Hematopoietic multipotent progenitor cell treated with erythropoietin and hydrocortisone succinate and interleukin-3 and kit ligand, for 8 days (in vitro differentiated cells): ENCODE measurements around the gene GDF10.

Experiments
- DNase-seq: peaks from one replicate; pipeline ENCODE4 v3.0.0-alpha.2; 2015

GDF10 gene, protein sequence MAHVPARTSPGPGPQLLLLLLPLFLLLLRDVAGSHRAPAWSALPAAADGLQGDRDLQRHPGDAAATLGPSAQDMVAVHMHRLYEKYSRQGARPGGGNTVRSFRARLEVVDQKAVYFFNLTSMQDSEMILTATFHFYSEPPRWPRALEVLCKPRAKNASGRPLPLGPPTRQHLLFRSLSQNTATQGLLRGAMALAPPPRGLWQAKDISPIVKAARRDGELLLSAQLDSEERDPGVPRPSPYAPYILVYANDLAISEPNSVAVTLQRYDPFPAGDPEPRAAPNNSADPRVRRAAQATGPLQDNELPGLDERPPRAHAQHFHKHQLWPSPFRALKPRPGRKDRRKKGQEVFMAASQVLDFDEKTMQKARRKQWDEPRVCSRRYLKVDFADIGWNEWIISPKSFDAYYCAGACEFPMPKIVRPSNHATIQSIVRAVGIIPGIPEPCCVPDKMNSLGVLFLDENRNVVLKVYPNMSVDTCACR

DNA sequence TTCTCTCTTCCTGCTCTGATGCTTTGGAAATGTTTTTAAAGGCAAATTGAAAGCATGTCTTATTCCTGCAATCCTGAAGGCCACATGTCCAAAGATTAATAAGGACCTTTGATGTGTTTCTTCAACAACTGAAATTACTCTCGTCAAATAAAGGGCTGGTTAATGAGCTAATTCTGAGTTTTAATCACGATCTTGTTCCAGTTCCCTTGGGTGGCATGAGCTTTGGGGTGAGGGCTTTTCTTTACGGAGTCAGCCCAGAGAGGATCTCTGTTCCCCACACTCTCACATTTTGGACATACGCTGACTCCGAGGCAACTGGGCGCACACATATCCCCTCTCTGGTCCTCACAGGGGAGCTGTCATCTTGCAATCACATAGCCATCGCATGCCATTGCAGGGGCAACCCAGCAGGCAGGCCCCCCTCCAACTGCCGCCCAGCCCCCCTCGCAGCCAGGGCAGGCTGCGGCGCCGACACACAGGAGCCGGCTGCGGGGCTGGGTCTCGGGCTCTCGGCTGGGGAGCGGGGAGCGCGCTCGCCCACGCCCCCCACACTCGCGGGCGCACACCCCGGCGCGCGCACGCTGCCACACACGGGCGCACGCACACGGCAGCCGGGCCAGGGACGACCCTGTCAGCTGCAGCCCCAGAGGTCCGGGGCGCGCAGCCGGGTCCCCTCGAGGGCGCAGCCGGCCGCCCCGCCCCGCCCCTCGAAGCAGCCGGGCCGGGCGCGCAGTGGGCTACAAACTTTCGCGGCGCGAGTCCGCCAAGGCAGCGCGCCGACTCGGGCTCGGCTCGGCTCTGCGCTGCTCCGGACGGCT, at the start of gene GDF10:
Gene GDF10 (plus strand): TSS at position 587 of the 818 bp plus-strand sequence. CDS start 455 bp downstream, outside the sequence.
- no peak for DNase-seq

DNA sequence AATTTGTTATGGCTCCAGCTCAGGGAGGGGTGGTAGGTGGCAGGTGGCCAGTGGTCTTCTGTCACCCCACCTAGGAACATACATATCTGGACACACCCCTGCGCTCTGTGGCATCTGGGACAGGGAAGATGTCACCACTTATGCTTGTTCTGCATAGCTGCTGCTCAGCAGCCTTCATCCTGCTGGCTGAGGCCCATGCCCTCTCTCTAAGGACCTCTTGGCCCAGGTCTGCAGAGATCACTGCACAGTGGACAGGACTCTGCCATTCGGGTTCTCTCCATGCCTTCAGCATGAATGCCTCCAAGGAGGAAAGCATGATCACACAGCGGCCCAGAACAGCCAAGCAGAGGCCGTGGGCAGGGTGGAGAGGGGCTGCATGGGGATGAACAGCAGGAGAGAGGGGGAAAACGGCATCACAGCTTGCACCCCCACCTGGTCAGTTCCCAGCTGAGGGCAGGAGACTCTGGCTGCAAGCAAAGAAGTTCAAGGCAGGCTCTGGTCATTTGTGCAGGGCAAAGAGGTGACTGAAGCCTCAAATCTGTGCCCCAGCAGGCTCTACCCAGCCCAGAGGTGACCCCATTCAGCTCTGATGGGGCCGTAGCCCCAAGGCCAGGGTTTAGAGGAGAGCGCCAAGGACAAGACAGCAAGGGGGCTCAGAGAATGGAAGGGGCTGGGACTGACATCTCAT, 47.8 kb upstream of the GDF10 start:
- DNase-seq: no peak

DNA sequence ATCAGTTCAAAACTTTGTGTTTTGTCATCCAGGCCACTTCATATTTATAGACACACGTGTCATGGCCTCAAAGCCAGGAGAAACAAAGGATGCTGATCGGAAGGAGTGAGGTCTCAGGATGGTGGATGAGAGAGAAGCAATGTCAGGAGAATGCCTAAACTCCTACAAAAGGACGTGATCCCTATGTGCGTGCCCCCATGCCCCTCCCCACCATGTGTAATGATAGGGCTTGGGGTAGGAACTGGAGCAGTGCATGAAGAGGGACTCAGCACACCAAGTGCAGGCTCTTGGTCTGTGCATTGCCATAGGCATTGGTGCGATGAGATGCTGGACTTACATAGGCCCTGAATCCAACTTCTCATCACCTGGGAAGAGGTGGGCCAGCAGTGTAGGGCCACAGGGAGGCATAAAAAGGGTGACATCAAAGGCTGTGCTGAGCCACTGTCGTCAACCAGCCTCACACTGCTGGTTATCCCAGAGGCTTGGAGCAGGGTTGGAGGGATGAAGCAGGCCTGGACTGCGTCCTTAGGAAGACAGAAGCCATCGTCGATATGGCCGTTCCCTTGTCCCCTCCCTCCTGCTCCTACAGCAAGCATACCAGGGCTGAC, 46.9 kb upstream of the GDF10 start:
- DNase-seq: no peak

DNA sequence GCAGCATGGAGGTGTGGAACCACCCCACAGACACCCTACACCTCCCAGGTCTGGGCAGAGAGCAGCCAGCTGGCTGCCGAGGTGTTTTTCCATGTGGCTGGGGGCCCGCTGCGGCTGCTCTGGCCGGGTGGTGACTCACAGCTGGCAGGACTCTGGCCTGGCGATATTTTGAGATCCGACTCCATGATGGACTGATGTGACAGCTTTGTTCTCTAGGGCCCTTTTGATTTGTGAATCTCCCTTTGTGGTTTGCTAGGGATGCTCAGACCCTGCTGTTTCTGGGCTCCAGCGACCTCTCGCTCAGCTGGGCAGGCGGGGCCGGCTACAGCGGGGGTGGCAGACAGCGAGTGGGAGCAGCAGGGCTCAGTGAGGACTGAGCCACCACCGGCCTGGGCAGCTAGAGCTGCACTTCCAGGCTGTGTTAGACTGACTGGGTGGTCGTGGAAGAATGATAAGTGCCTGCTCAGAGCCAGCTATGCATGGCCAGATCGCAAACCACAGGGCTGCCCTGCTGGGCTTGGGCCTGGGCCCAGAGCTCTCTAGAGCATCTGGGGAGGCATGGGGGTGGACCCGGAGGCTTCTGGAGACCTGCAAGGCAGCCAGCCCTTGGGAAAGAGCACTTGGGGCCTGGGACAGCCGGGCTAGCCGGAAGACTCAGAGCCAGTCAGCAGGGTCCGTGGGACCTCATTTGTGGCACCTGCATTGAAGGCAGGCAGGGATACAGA, 46.2 kb upstream of the GDF10 start:
- DNase-seq: no peak

DNA sequence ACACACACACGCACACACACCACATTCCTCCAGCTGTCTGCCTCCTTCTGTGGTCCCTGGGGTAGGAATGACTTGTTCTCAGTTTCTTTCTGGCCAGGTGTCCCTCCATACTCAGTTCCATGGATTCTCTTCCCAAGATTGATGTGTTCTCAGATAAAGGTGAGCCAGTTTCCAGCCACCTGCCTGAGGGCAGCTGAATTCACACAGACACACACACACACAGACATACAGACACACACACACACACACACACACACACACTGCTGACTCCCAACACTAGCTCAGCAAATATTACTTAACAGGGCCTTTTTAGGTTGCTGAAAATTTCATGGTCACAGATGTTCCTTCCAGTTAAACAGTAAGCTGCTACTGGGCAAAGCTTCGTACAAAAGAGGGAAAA, 45.4 kb upstream of the GDF10 start:
- no peak for DNase-seq

- DNase-seq: no peak
These were observed 44.8 kb upstream of the GDF10 start for GRCh38 chr10:47255033-47255813.

GRCh38 chr10:47255866-47256265, 44.1 kb upstream of the GDF10 start:
- no peak for DNase-seq

DNA sequence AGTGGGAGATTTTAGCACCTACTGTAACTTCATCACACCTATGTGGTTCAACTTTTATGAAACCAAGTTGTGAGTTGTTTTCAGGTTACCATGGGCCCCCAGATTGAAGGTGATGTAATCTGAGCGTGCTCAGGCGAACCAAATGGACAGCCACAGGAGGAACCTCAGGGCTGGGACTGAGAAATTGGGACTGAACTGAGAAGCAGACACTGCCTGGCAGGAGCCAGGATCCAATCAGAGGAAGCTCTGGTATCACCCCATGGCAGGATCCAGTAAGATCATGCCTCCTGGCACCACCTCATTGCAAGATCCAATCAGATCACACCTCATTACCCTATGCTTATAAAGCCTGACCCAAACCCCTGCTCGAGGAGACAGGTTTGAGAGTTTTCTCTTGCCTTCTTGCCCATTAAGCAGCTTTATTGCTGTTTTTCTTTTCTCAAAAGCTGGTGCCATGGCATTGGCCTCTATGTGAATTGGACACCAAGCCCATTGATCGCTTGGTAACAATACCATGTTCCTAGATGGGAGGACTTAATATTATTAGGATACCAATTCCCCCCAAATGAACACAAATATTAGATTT, 43.2 kb upstream of the GDF10 start:
- DNase-seq: no peak

DNA sequence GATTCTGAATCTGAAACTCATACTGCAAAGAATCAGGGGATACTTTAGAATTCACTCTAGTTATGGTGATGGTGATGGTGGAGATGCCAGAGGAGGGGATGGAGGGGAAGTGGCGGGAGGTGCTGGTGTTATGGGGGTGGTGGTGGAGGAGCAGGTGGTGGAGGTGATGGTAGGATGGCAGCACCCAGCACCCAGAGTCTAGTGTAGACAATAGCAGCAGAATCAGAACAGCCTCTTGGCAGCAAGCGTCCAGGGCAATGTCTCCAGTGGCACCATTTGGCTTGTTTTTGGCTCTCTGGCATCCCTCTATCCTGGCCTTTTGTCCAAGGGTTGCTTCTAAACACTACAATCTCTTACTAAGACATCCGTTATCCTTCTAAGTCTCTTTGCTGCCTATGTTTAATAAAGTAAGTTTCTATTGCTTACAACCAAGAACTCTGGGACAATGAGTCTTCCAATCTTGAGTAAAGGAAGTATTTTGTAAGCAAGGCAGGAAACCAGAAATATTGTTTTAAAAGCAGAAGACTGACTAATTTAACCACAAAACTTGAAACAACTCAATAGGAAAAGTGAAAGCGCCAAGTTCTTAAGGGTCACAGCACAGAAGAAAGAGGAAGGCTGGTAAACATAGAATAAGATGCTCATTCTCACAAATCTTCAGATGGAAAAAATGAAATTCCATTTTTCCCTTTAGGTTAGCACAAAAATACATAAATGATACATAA, 42.4 kb upstream of the GDF10 start:
- no peak for DNase-seq

DNA sequence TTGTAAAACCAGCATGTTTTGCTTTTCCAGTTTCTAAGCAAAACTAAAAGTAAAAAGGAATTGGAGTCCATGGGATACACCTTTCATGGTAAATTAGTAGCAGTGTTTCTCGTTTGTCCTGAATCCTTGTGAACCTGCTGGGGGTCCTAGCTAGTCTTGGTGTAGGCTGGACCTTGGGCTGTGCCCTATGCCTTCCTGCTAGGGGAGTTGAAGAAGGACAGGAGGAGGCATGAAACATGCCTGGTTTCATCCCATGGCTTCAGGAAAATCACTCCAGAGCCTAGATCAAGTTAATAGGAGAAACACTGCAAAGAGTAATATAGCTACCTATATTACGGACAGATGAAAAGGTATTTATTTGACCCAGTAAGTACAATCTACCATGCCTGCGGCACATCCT, 41.1 kb upstream of the GDF10 start:
- no peak for DNase-seq

DNA sequence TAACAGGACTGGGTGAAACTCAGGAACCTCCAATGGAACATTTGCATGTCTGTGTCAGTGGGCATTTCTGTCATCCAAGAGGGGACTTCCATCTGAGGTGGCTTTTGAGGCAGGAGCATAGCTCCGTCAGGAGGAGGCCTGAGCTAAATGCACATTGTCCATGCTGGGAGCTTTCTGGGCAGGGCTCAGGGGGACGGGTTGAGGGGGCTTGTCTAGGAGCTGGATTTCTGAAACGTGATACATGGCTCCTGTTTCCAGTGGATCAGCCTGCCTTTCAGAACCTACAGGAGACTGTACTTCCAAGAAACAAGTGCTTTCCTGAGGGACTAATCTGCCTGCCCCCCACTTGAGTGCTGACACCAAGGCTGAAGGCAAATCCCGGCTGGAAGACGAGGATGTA, 40.5 kb upstream of the GDF10 start:
- no peak for DNase-seq

DNA sequence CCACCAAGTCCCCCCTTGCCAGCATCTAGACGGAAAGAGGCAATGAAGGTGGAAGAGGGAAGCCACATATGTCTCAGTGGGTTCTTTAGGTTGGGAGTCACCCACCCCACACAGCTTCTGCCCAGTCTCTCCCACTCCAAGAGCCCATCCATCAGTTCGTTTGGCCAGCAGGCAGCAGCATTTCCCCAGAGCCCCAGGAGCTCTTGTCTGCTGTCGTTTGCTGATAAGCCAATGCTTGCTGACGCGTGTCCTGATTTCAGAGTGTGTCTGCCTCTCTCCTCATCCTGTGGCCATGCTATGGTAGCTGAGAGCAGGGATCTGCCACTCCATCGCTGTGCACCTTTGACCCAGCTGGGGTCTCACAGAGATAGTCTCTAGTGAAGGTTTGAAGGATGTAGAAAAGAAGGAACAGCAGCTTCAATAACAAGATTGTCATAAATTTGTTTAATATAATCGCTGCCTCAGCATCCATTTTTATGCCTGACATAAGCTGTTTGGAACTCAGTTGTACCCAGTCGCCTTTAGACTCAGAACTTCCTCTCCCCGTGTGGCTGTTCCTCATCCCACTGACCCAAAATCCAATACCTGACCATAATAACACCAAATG, 39.4 kb upstream of the GDF10 start:
- peak; percentile 51 for DNase-seq

DNA sequence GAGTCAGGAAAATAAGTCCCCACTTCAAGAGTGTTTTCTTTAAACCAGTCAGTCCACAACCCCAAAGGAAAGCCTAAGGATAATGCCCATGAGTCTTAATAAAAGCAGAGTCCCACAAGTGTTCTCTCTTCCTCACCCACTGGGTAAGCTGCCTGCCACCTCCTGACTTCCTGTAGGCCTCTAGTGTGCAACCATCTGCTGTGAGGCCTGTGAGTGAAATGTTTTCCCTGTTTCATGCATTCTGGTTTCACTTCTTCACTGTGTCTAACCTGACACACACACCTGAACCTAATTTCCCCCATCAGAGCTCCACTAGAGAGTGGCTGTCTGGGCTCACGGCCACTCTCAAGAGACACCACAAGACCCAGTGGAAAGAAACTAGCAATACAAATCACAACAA, 38.9 kb upstream of the GDF10 start:
- no peak for DNase-seq

DNA sequence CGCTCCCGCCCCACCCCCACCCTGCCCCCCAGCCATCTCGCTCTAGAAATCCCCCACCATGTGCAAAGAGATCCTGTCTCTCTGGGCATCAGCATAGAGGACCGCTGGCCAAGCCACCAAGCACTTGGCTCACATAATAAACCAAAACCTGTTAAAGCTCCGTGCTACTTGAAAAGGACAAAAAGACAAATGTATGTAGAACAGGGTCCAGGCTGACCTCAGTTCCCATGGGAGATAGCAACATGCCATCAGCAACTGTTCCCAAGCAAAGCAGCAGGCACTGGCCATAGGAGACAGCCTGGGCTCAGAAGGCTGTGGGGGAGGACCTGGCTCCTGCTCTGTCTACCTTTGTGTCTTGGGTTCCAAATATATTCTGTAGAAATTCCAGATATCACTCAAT, 38.4 kb upstream of the GDF10 start:
- DNase-seq: no peak

DNA sequence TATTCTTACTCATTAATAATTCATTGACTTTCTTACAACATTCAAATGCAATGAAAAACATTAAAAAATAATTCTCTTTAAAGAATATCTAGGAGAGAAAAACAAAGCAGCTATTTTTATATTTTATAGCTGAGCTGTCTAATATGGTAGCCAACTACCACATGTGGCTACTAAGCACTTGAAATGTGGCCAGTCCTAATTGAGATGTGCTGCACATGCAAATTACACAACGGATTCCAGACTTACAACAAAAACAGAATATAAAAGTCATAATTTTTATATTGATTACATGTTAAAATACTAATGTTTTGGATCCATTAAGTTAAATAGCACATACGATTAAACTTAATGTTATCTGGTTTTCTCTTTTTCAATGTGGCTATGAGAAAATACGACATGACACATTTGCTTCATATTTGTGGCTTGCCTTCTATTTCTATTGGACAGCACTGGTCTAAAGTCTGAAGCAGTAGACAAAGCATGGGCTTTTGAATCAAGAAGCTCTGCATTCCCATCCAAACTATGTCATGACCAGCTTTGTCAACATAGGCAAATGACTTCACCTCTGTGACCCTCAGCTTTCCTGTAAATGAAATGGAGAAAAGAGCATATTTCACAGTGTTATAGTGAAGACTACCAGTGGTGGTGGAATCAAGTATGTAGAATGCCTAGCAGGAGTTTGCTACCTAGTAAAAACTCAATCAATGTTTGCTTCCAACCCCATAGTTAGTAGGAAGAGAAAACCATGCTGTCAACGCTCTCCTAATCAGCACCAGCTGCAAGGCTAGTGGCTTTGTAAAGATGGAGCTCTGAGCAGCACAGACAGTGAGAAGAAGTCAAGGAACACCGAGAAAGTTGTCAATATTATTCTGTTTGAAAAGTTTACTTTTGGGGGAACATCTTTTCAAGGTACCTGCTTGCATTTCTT, 37.1 kb upstream of the GDF10 start:
- DNase-seq: no peak

DNA sequence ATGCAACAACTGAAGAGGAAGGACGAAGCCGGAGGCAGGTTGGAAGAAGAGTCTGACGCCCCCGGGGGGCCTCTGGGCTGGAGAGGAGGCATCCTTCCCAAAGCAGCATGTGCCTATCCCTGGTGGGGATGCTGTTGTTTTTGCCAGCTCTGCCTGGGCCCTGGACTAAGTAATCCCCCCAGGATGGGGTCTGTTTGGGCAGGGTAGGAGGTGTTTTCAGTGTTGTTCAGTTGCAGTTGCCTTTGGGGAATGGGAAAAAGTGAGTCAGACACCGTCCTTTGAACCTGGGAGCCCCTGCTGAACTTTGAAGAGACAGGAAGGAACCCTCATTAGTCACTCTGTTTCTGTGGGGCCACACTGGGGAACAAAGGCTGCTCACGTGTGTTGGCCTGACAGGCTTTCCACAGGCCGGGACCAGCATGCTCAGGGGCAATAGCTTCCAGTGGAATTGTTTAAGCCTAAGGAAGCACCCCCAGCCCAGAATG, 35.2 kb upstream of the GDF10 start:
- DNase-seq: no peak

DNA sequence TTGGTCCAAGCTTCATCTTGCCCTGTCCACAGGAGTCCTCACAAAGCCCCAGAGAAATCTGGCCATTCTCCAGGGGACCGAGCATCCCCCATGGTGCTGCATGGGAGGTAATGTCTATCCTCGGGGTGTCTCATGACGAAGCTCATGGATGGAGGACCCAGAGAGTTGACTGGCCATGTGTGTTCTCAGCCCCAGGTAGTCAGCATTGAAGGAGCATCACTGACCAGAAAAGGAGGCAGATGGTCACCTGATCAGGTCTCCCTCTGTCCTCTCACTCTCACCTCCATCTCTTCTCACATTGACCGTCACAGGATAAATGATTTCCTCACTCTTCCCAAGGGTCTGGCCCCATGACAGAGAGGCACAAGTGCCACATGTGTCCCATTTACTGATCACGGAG, 33.4 kb upstream of the GDF10 start:
- no peak for DNase-seq

DNA sequence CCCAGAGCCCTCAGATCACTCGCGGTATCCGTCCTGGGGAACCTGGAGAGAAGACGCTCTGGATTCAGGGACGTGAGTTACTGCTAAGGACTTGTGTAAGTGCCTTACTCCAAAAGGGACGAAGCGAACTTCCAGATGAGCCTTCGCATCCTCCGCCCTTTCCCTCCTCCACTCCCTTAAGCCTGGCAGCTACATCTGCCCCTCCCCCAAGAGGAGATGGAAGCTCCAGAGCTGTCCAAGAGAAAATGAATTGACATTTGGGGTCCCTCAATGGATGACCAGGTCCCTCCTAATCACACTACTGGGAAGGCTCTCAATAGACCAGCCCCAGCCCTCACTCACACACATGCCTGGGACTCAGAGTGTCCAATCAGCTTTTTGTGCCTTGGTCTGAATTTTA, 31.3 kb upstream of the GDF10 start:
- DNase-seq: no peak

- DNase-seq: no peak
These were observed 30.7 kb upstream of the GDF10 start for GRCh38 chr10:47269294-47269693.
